ENCODE results near the gene TBC1D30. TPM values are rescaled to one million over a fixed set of nuclear protein-coding genes. Genes with fewer than 3 reads are reported as not detected.

TBC1D30 gene
- total RNA-seq, 3 donors from 2014 or later (not counting 1 experiment from before 2014, with no cell fraction given): 2.8 to 5.8 (median 4.7) TPM

- no peak overlapping the region for H3K4me3 Mint-ChIP-seq
- Histone ChIP-seq H3K27ac (ENCODE audit: low read length) (no peak overlapping the region), H3K9me3 (ENCODE audit: control insufficient read depth, insufficient read depth, low read length) (no peaks in the 10 kb centered on the region), H3K27me3 (ENCODE audit: control insufficient read depth, insufficient read depth, low read length) (no peaks in the 10 kb centered on the region), H3K4me1 (ENCODE audit: control insufficient read depth, insufficient read depth, low read length) (no peaks in the 10 kb centered on the region), H3K4me3 (ENCODE audit: low read length) (no peak overlapping the region), H3K36me3 (ENCODE audit: control insufficient read depth, insufficient read depth, low read length) (no peaks in the 10 kb centered on the region)
- intact Hi-C loops (cut with micrococcal nuclease): no loop called here
- DNase-seq (no peak), ATAC-seq (no peak)
- WGBS (ENCODE audit: insufficient coverage): 82% methylated on average over 4 of the region's 5 CpGs
- no peaks in the 10 kb centered on the region for H3K9me3 Mint-ChIP-seq
- no peak overlapping the region for H3K27ac Mint-ChIP-seq
- no peaks in the 10 kb centered on the region for H3K4me1 Mint-ChIP-seq
- TF ChIP-seq CTCF (IDR thresholded peaks at IDR 0.05): no peak
- H3K27me3 Mint-ChIP-seq (ENCODE audit: low read depth in 2 of 2): peaks cover 7 to 8% of the 10 kb centered on the region in 2 donors
- H3K36me3 Mint-ChIP-seq: no peaks in the 10 kb centered on the region
Measured at GRCh38 chr12:64903479-64904152, 79.2 kb downstream of the TBC1D30 start.

- Mint-ChIP-seq H3K4me3 (no peak overlapping the region), H3K4me1 (no peaks in the 10 kb centered on the region), H3K36me3 (no peaks in the 10 kb centered on the region), H3K27me3 (ENCODE audit: low read depth in 2 of 2) (peaks cover 12 to 13% of the 10 kb centered on the region in 2 donors), H3K27ac (no peak overlapping the region), H3K9me3 (no peaks in the 10 kb centered on the region)
- no peaks in the 10 kb centered on the region for H3K36me3 ChIP-seq (ENCODE audit: control insufficient read depth, insufficient read depth, low read length)
- no peaks in the 10 kb centered on the region for H3K9me3 ChIP-seq (ENCODE audit: control insufficient read depth, insufficient read depth, low read length)
- H3K27ac ChIP-seq (ENCODE audit: low read length): no peak overlapping the region
- DNase-seq: no peak
- TF ChIP-seq CTCF (IDR thresholded peaks at IDR 0.05): no peak
- H3K27me3 ChIP-seq (ENCODE audit: control insufficient read depth, insufficient read depth, low read length): no peaks in the 10 kb centered on the region
- no peak overlapping the region for H3K4me3 ChIP-seq (ENCODE audit: low read length)
- no peak for ATAC-seq
- 89% methylated on average over 3 of the region's 3 CpGs for WGBS (ENCODE audit: insufficient coverage)
- no peaks in the 10 kb centered on the region for H3K4me1 ChIP-seq (ENCODE audit: control insufficient read depth, insufficient read depth, low read length)
- intact Hi-C loops (cut with micrococcal nuclease): no loop called here
Measured at GRCh38 chr12:64907097-64907496, 82.7 kb downstream of the TBC1D30 start.

- H3K36me3 Mint-ChIP-seq: no peaks in the 10 kb centered on the region
- Histone ChIP-seq H3K36me3 (ENCODE audit: control insufficient read depth, insufficient read depth, low read length) (no peaks in the 10 kb centered on the region), H3K9me3 (ENCODE audit: control insufficient read depth, insufficient read depth, low read length) (no peaks in the 10 kb centered on the region), H3K27me3 (ENCODE audit: control insufficient read depth, insufficient read depth, low read length) (no peaks in the 10 kb centered on the region), H3K4me3 (ENCODE audit: low read length) (no peak overlapping the region), H3K27ac (ENCODE audit: low read length) (no peak overlapping the region), H3K4me1 (ENCODE audit: control insufficient read depth, insufficient read depth, low read length) (no peaks in the 10 kb centered on the region)
- WGBS (ENCODE audit: insufficient coverage): 93% methylated on average over 6 of the region's 6 CpGs
- no peak overlapping the region for H3K4me3 Mint-ChIP-seq
- ATAC-seq (no peak), DNase-seq (no peak)
- H3K27ac Mint-ChIP-seq: no peak overlapping the region
- intact Hi-C loops (cut with micrococcal nuclease): no loop called here
- H3K4me1 Mint-ChIP-seq: no peaks in the 10 kb centered on the region
- peaks cover 8 to 29% of the 10 kb centered on the region in 2 donors for H3K27me3 Mint-ChIP-seq (ENCODE audit: low read depth in 2 of 2)
- TF ChIP-seq CTCF (IDR thresholded peaks at IDR 0.05): no peak
- no peaks in the 10 kb centered on the region for H3K9me3 Mint-ChIP-seq
Measured at GRCh38 chr12:64909124-64909523, 84.7 kb downstream of the TBC1D30 start.

GRCh38 chr12:64911081-64911480 is 86.6 kb downstream of the TBC1D30 start:
- ATAC-seq (no peak), DNase-seq (no peak)
- intact Hi-C loops (cut with micrococcal nuclease): no loop called here
- no peak overlapping the region for H3K27ac Mint-ChIP-seq
- Histone ChIP-seq H3K4me1 (ENCODE audit: control insufficient read depth, insufficient read depth, low read length) (no peaks in the 10 kb centered on the region), H3K9me3 (ENCODE audit: control insufficient read depth, insufficient read depth, low read length) (no peaks in the 10 kb centered on the region), H3K4me3 (ENCODE audit: low read length) (no peak overlapping the region), H3K27me3 (ENCODE audit: control insufficient read depth, insufficient read depth, low read length) (peaks cover 2% of the 10 kb centered on the region), H3K27ac (ENCODE audit: low read length) (no peak overlapping the region), H3K36me3 (ENCODE audit: control insufficient read depth, insufficient read depth, low read length) (no peaks in the 10 kb centered on the region)
- TF ChIP-seq CTCF (IDR thresholded peaks at IDR 0.05): no peak
- no peak overlapping the region for H3K4me3 Mint-ChIP-seq
- no peaks in the 10 kb centered on the region for H3K9me3 Mint-ChIP-seq
- 98% methylated on average over 2 of the region's 3 CpGs for WGBS (ENCODE audit: insufficient coverage)
- no peaks in the 10 kb centered on the region for H3K4me1 Mint-ChIP-seq
- no peaks in the 10 kb centered on the region for H3K36me3 Mint-ChIP-seq
- peaks cover 15 to 29% of the 10 kb centered on the region in 2 donors for H3K27me3 Mint-ChIP-seq (ENCODE audit: low read depth in 2 of 2)
